H9 (cell line): ENCODE data around the gene SERPINA5. TPM values are rescaled to one million over a fixed set of nuclear protein-coding genes. Genes with fewer than 3 reads are reported as not detected.
"Not testable (repeated sequence)": the region's sequence is repeated elsewhere in the genome, so short reads cannot be mapped to it uniquely, and the experiment has no call there.

Experiments
- DNase-seq: peaks from one replicate; pipeline ENCODE4 v3.0.0-alpha.2; 2017
- H2AFZ ChIP-seq: one replicate; pipeline ENCODE4 v1.6.1; 2013; ENCODE audit warnings: mild to moderate bottlenecking, low read length, control low read depth, moderate library complexity
- H2AK5ac ChIP-seq: 2 replicates; pipeline ENCODE4 v1.6.1; 2013; ENCODE audit warnings: low read length, control low read depth, mixed read lengths; ENCODE audit not compliant: insufficient read length
- H2BK120ac ChIP-seq: one replicate; pipeline ENCODE4 v1.6.1; 2013; ENCODE audit warnings: low read depth, mild to moderate bottlenecking, low read length, control low read depth, inconsistent platforms; ENCODE audit not compliant: poor library complexity, severe bottlenecking
- H2BK12ac ChIP-seq: 2 replicates; pipeline ENCODE4 v1.6.1; 2013; ENCODE audit warnings: low read length, control low read depth, mixed read lengths, low read depth; ENCODE audit not compliant: insufficient read length
- H2BK15ac ChIP-seq: 2 replicates; pipeline ENCODE4 v1.6.1; 2013; ENCODE audit warnings: low read depth, low read length, control low read depth
- H2BK20ac ChIP-seq: one replicate; pipeline ENCODE4 v1.6.1; 2013; ENCODE audit warnings: low read depth, mild to moderate bottlenecking, low read length, control low read depth, inconsistent platforms; ENCODE audit not compliant: poor library complexity, severe bottlenecking
- H2BK5ac ChIP-seq: 2 replicates; pipeline ENCODE4 v1.6.1; 2013; ENCODE audit warnings: low read length, control low read depth, mixed read lengths; ENCODE audit not compliant: insufficient read length
- H3K14ac ChIP-seq: 2 replicates; pipeline ENCODE4 v1.6.1; 2013; ENCODE audit warnings: low read length, control low read depth; ENCODE audit not compliant: insufficient read depth
- H3K18ac ChIP-seq: 2 replicates; pipeline ENCODE4 v1.6.1; 2013; ENCODE audit warnings: low read depth, mild to moderate bottlenecking, mixed read lengths, low read length, control low read depth; ENCODE audit not compliant: insufficient read length
- H3K23ac ChIP-seq: 2 replicates; pipeline ENCODE4 v1.6.1; 2013; ENCODE audit warnings: low read length, control low read depth, mixed read lengths, low read depth; ENCODE audit not compliant: insufficient read length
- H3K23me2 ChIP-seq: 2 replicates; pipeline ENCODE4 v1.6.1; 2013; ENCODE audit warnings: low read depth, mild to moderate bottlenecking, mixed read lengths, low read length, control low read depth; ENCODE audit not compliant: insufficient read length, poor library complexity, severe bottlenecking
- H3K27ac ChIP-seq: 2 replicates; pipeline ENCODE4 v1.5.1; 2013; ENCODE audit warnings: low read length, control low read depth, mixed read lengths, low read depth; ENCODE audit not compliant: insufficient read length
- H3K27me3 ChIP-seq: 2 replicates; pipeline ENCODE4 v1.6.1; 2013; ENCODE audit warnings: low read length, control low read depth, inconsistent platforms; ENCODE audit not compliant: insufficient read depth
- H3K4ac ChIP-seq: 2 replicates; pipeline ENCODE4 v1.6.1; 2013; ENCODE audit warnings: low read depth, mild to moderate bottlenecking, control low read depth, inconsistent platforms, low read length, moderate library complexity
- H3K4me1 ChIP-seq: 2 replicates; pipeline ENCODE4 v1.6.1; 2013; ENCODE audit warnings: low read length, control low read depth, inconsistent platforms; ENCODE audit not compliant: insufficient read depth
- H3K4me2 ChIP-seq: 2 replicates; pipeline ENCODE4 v1.6.1; 2013; ENCODE audit warnings: low read length, control low read depth, mixed read lengths; ENCODE audit not compliant: insufficient read length, insufficient read depth
- H3K56ac ChIP-seq: 2 replicates; pipeline ENCODE4 v1.6.1; 2013; ENCODE audit warnings: low read depth, mild to moderate bottlenecking, mixed read lengths, low read length, control low read depth; ENCODE audit not compliant: insufficient read length
- H3K79me1 ChIP-seq: 2 replicates; pipeline ENCODE4 v1.6.1; 2013; ENCODE audit warnings: low read depth, mild to moderate bottlenecking, moderate library complexity, low read length, control low read depth, inconsistent platforms; ENCODE audit not compliant: insufficient read depth, poor library complexity, severe bottlenecking
- H3K79me2 ChIP-seq: 2 replicates; pipeline ENCODE4 v1.6.1; 2013; ENCODE audit warnings: low read length, control low read depth, inconsistent platforms; ENCODE audit not compliant: insufficient read depth
- H3K9ac ChIP-seq: 2 replicates; pipeline ENCODE4 v1.6.1; 2013; ENCODE audit warnings: low read length, control low read depth, mixed read lengths; ENCODE audit not compliant: insufficient read length; ENCODE audit errors: extremely low read depth
- H3K9me3 ChIP-seq: one replicate; pipeline ENCODE4 v1.6.1; 2013; ENCODE audit warnings: low read depth, low read length, inconsistent platforms; ENCODE audit not compliant: control insufficient read depth
- H3T11ph ChIP-seq: one replicate; pipeline ENCODE4 v1.6.1; 2013; ENCODE audit warnings: mild to moderate bottlenecking, low read length, control low read depth, inconsistent platforms
- H4K20me1 ChIP-seq: one replicate; pipeline ENCODE4 v1.6.1; 2013; ENCODE audit not compliant: control insufficient read depth, insufficient read length, insufficient read depth
- H4K5ac ChIP-seq: 2 replicates; pipeline ENCODE4 v1.6.1; 2013; ENCODE audit warnings: low read depth, mild to moderate bottlenecking, mixed read lengths, low read length, control low read depth; ENCODE audit not compliant: insufficient read length
- H4K8ac ChIP-seq: replicated peaks from 2 replicates; pipeline ENCODE4 v1.6.1; 2013; ENCODE audit warnings: low read length, control low read depth, mixed read lengths, low read depth; ENCODE audit not compliant: insufficient read length
- H4K91ac ChIP-seq: 2 replicates; pipeline ENCODE4 v1.6.1; 2013; ENCODE audit warnings: low read depth, mild to moderate bottlenecking, moderate library complexity, mixed read lengths, low read length, control low read depth; ENCODE audit not compliant: insufficient read length
- H3K27ac Mint-ChIP-seq, 3 experiments: 2 replicates in 2 of 3; 3 replicates in 1 of 3; pipeline ENCODE4 v1.8.0; 2020 to 2021; ENCODE audit warnings: mixed read lengths in 3 of 3, mild to moderate bottlenecking in 1 of 3, moderate library complexity in 1 of 3
- H3K27me3 Mint-ChIP-seq: 2 replicates; pipeline ENCODE4 v1.8.0; 2021; ENCODE audit warnings: low read depth, mild to moderate bottlenecking, moderate library complexity, mixed read lengths
- H3K36me3 Mint-ChIP-seq, 3 experiments: 2 replicates in 2 of 3; 3 replicates in 1 of 3; pipeline ENCODE4 v1.8.0; 2020 to 2021; ENCODE audit warnings: low read depth in 3 of 3, mixed read lengths in 3 of 3; ENCODE audit not compliant: insufficient read depth in 1 of 3
- H3K4me1 Mint-ChIP-seq, 2 experiments: 2 replicates each; pipeline ENCODE4 v1.8.0; 2020; ENCODE audit warnings: mixed read lengths in 2 of 2
- H3K4me3 Mint-ChIP-seq, 2 experiments: 2 replicates in 1 of 2; 3 replicates in 1 of 2; pipeline ENCODE4 v1.8.0; 2020 to 2021; ENCODE audit warnings: mild to moderate bottlenecking in 2 of 2, mixed read lengths in 2 of 2, moderate library complexity in 1 of 2
- H3K9me3 Mint-ChIP-seq, 2 experiments: 2 replicates in 1 of 2; 3 replicates in 1 of 2; pipeline ENCODE4 v1.8.0; 2020; ENCODE audit warnings: mild to moderate bottlenecking in 2 of 2, mixed read lengths in 2 of 2, moderate library complexity in 1 of 2
- WGBS: extraction: QIAGEN DNeasy Blood & Tissue Kit; methylation state at CpG from one replicate; pipeline ENCODE4 v1.1.7; 2013; ENCODE audit warnings: missing lambda C conversion rate, low lambda C conversion rate, mixed read lengths; ENCODE audit not compliant: insufficient read length; ENCODE audit errors: extremely low coverage; 5-methylcytosine and 5-hydroxymethylcytosine counted together
- total RNA-seq: library from RNA; stranded (reverse); gene quantifications from 2 replicates; pipeline ENCODE4 v1.2.1, GENCODE V29; 2021
- TF ChIP-seq, protein P1 (sequence below): fragments of 200-600 bp; sonication (generic); conservative IDR thresholded peaks from 3 replicates; pipeline ENCODE4 v1.8.0; 2021; ENCODE audit warnings: antibody characterized with exemption, mild to moderate bottlenecking

SERPINA5 gene
- total RNA-seq, 1 experiment from 2014 or later: 1.1 TPM

DNA sequence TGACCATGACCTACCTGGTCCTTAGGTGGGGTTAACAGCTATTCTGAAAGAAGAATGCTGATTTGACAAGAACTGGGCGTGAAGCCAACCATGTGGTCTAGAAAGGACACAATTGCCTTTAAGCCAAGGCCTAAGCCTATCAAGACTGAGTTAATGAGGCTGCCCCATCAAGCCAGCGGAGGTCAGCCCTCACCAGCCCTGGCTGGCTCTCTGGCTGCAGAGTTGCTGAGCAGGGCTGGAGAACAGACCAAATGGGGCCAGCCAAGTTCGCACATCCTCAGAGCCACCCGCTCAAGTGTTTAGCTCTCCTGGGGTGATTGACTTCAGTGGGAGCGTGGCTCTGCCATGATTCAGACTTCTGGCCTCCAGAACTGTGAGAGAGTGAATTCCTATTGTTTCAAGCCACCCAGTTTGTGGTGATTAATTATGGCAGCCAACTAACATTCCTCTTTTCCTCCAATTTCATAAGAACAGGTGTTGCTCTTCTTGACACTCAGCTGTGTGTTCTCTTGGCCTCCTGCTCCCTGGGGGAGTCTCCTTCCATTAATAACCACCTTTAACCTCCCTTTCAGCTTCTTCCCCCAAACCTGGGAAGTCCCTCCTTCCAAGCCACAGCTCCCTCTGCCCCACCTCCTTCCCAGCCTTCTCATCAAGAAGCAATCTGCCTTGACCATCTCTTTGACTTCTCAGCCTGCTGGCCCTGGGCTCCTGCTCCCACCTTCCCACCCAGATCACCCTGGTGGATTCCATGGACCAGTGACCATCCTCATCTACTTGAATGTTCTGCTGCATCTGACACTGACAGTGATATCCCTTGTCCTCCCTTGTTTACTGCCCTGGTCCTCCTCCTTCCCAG lies 5.3 kb upstream of the SERPINA5 start:
- Histone ChIP-seq H3K79me2 (no peaks in the 10 kb centered on the region), H3K9ac (no peak overlapping the region), H3T11ph (no peak overlapping the region), H4K5ac (no peak overlapping the region), H2BK120ac (no peak overlapping the region), H4K20me1 (no peaks in the 10 kb centered on the region), H2BK12ac (no peak overlapping the region), H3K4me2 (no peak overlapping the region), H3K14ac (no peak overlapping the region), H2BK15ac (no peak overlapping the region), H3K56ac (no peak overlapping the region), H2BK5ac (no peak overlapping the region), H3K4ac (no peak overlapping the region), H3K27me3 (no peaks in the 10 kb centered on the region), H2AFZ (no peak overlapping the region), H3K79me1 (no peaks in the 10 kb centered on the region), H2AK5ac (no peak overlapping the region), H3K23ac (no peak overlapping the region), H2BK20ac (no peak overlapping the region), H3K4me1 (no peaks in the 10 kb centered on the region), H3K23me2 (no peaks in the 10 kb centered on the region), H3K9me3 (no peaks in the 10 kb centered on the region), H4K8ac (no peak overlapping the region), H4K91ac (no peak overlapping the region), H3K18ac (no peak overlapping the region), H3K27ac (no peak overlapping the region)
- H3K9me3 Mint-ChIP-seq: peaks cover 0 to 3% of the 10 kb centered on the region in 2 experiments; a peak in 1 of 5 replicates
- TF ChIP-seq, protein P1, sequence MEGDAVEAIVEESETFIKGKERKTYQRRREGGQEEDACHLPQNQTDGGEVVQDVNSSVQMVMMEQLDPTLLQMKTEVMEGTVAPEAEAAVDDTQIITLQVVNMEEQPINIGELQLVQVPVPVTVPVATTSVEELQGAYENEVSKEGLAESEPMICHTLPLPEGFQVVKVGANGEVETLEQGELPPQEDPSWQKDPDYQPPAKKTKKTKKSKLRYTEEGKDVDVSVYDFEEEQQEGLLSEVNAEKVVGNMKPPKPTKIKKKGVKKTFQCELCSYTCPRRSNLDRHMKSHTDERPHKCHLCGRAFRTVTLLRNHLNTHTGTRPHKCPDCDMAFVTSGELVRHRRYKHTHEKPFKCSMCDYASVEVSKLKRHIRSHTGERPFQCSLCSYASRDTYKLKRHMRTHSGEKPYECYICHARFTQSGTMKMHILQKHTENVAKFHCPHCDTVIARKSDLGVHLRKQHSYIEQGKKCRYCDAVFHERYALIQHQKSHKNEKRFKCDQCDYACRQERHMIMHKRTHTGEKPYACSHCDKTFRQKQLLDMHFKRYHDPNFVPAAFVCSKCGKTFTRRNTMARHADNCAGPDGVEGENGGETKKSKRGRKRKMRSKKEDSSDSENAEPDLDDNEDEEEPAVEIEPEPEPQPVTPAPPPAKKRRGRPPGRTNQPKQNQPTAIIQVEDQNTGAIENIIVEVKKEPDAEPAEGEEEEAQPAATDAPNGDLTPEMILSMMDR: no peak
- peaks cover 0 to 3% of the 10 kb centered on the region in 2 experiments; a peak in 1 of 4 replicates for H3K4me1 Mint-ChIP-seq
- H3K27ac Mint-ChIP-seq: no peak overlapping the region
- no CpG with 5 or more reads among the region's 5 CpGs for WGBS
- no peaks in the 10 kb centered on the region; a peak in 1 of 7 replicates for H3K36me3 Mint-ChIP-seq
- H3K27me3 Mint-ChIP-seq: peaks cover 29% of the 10 kb centered on the region
- H3K4me3 Mint-ChIP-seq: no peak overlapping the region
- DNase-seq: no peak

DNA sequence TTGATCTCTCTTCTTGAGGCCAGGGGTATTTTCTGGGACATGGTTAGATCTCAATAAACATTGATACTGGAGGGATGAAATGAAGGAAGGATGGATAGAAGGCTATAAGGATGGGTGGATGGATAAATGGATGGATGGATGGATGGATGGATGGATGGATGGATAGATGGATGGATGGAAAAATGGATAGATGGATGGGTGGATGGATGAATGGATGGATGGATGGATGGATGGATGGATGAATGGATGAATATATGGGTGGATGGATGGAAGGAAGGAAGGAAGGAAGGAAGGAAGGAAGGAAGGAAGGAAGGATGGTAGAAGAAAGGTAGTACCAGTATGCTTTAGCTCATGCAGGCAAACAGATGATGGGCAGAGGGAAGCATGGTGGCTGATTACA lies 3.8 kb upstream of the SERPINA5 start:
- not testable (repeated sequence) for H3K9me3 Mint-ChIP-seq, H2BK20ac ChIP-seq, H3K23me2 ChIP-seq, H4K20me1 ChIP-seq, H3K4ac ChIP-seq, H3K18ac ChIP-seq, H2BK12ac ChIP-seq, H3K79me2 ChIP-seq, H2AFZ ChIP-seq, H3K23ac ChIP-seq, H3T11ph ChIP-seq, H4K5ac ChIP-seq, H3K36me3 Mint-ChIP-seq, H3K4me2 ChIP-seq, H4K91ac ChIP-seq, H3K14ac ChIP-seq, H3K4me3 Mint-ChIP-seq, DNase-seq, H3K4me1 ChIP-seq, H2BK5ac ChIP-seq, H3K27me3 ChIP-seq, H3K79me1 ChIP-seq, H2AK5ac ChIP-seq, H3K9ac ChIP-seq, H3K56ac ChIP-seq, H3K27ac ChIP-seq, H3K9me3 ChIP-seq, H2BK15ac ChIP-seq, H3K27ac Mint-ChIP-seq, H4K8ac ChIP-seq, H2BK120ac ChIP-seq
- H3K27me3 Mint-ChIP-seq: peaks cover 30% of the 10 kb centered on the region
- H3K4me1 Mint-ChIP-seq: peaks cover 4 to 10% of the 10 kb centered on the region in 2 experiments; a peak in 2 of 4 replicates
